Mesothelial cell of epicardium (in vitro differentiated cells): ENCODE data around the gene WRAP73. TPM values are rescaled to one million over a fixed set of nuclear protein-coding genes. Genes with fewer than 3 reads are reported as not detected.

Source experiments
- DNase-seq, 2 experiments: peaks; one replicate each; pipeline ENCODE4 v3.0.0; 2021; ENCODE audit warnings: low spot score in 2 of 2; ENCODE audit not compliant: unreplicated experiment in 2 of 2
- H3K27ac Mint-ChIP-seq: 2 replicates; pipeline ENCODE4 v1.8.0; 2021; ENCODE audit warnings: mixed read lengths
- H3K27me3 Mint-ChIP-seq: 2 replicates; pipeline ENCODE4 v1.8.0; 2021; ENCODE audit warnings: low read depth, mixed read lengths
- H3K36me3 Mint-ChIP-seq: 2 replicates; pipeline ENCODE4 v1.8.0; 2021; ENCODE audit warnings: mixed read lengths
- H3K4me1 Mint-ChIP-seq: 2 replicates; pipeline ENCODE4 v1.8.0; 2021; ENCODE audit warnings: mixed read lengths
- H3K4me3 Mint-ChIP-seq: 2 replicates; pipeline ENCODE4 v1.8.0; 2021; ENCODE audit warnings: mild to moderate bottlenecking, moderate library complexity, mixed read lengths
- H3K9me3 Mint-ChIP-seq: 2 replicates; pipeline ENCODE4 v1.8.0; 2021; ENCODE audit warnings: mixed read lengths
- CTCF ChIP-seq: fragments of 200-600 bp; sonication (generic); IDR thresholded peaks from one replicate; pipeline ENCODE4 v1.5.0; 2021; ENCODE audit warnings: antibody characterized with exemption; ENCODE audit not compliant: unreplicated experiment
- total RNA-seq: library from RNA; stranded (reverse); gene quantifications from 3 replicates; pipeline ENCODE4 v1.2.1, GENCODE V29; 2021

WRAP73 gene
- total RNA-seq, 1 donor from 2014 or later, result 20.8 TPM

- Mint-ChIP-seq H3K4me3 (no peak overlapping the region), H3K27ac (no peak overlapping the region), H3K9me3 (no peaks in the 10 kb centered on the region), H3K36me3 (peaks cover 10% of the 10 kb centered on the region), H3K4me1 (peaks cover 12% of the 10 kb centered on the region), H3K27me3 (no peaks in the 10 kb centered on the region)
- DNase-seq, result no peak
- no peak for TF ChIP-seq CTCF
These were observed 5.6 kb downstream of the WRAP73 start for GRCh38 chr1:3644273-3644672.

GRCh38 chr1:3642919-3643675, 6.8 kb downstream of the WRAP73 start:
- no peak for TF ChIP-seq CTCF
- H3K4me1 Mint-ChIP-seq, result peaks cover under 1% of the 10 kb centered on the region
- no peaks in the 10 kb centered on the region for H3K27me3 Mint-ChIP-seq
- H3K9me3 Mint-ChIP-seq, result no peaks in the 10 kb centered on the region
- no peak overlapping the region for H3K4me3 Mint-ChIP-seq
- H3K36me3 Mint-ChIP-seq, result peaks cover 10% of the 10 kb centered on the region
- DNase-seq, result no peak
- H3K27ac Mint-ChIP-seq, result no peak overlapping the region

GRCh38 chr1:3641816-3642215, 8.1 kb downstream of the WRAP73 start:
- H3K27ac Mint-ChIP-seq, result no peak overlapping the region
- H3K4me1 Mint-ChIP-seq, result no peaks in the 10 kb centered on the region
- H3K9me3 Mint-ChIP-seq, result no peaks in the 10 kb centered on the region
- no peaks in the 10 kb centered on the region for H3K27me3 Mint-ChIP-seq
- peaks cover 12% of the 10 kb centered on the region for H3K36me3 Mint-ChIP-seq
- no peak for DNase-seq
- H3K4me3 Mint-ChIP-seq, result no peak overlapping the region
- TF ChIP-seq CTCF, result no peak

GRCh38 chr1:3641046-3641760, 8.7 kb downstream of the WRAP73 start:
- H3K27ac Mint-ChIP-seq, result no peak overlapping the region
- DNase-seq, result no peak
- no peaks in the 10 kb centered on the region for H3K4me1 Mint-ChIP-seq
- no peaks in the 10 kb centered on the region for H3K9me3 Mint-ChIP-seq
- H3K27me3 Mint-ChIP-seq, result no peaks in the 10 kb centered on the region
- no peak overlapping the region for H3K4me3 Mint-ChIP-seq
- H3K36me3 Mint-ChIP-seq, result peaks cover 16% of the 10 kb centered on the region
- TF ChIP-seq CTCF, result no peak

- no peak overlapping the region for H3K4me3 Mint-ChIP-seq
- peaks cover 16% of the 10 kb centered on the region for H3K36me3 Mint-ChIP-seq
- H3K9me3 Mint-ChIP-seq, result no peaks in the 10 kb centered on the region
- H3K4me1 Mint-ChIP-seq, result no peaks in the 10 kb centered on the region
- H3K27me3 Mint-ChIP-seq, result no peaks in the 10 kb centered on the region
- no peak overlapping the region for H3K27ac Mint-ChIP-seq
- no peak for TF ChIP-seq CTCF
- DNase-seq, result no peak
These were observed 9.6 kb downstream of the WRAP73 start for GRCh38 chr1:3640121-3640837.
